CD4-positive, alpha-beta T cell treated with Interleukin-6 at 100 ng/mL for 8 hours (primary cell): Measurements from ENCODE around the gene SLC38A3.

ENCODE experiments used
- DNase-seq: peaks from one replicate; pipeline ENCODE4 v3.0.0-alpha.2; 2020; ENCODE audit warnings: mixed read lengths, low spot score

SLC38A3 gene

GRCh38 chr3:50269460-50269859 lies 64.4 kb downstream of the SLC38A3 start:
- no peak for DNase-seq

GRCh38 chr3:50269977-50270413 lies 64.9 kb downstream of the SLC38A3 start:
- no peak for DNase-seq

- no peak for DNase-seq
These were observed 65.6 kb downstream of the SLC38A3 start for GRCh38 chr3:50270422-50271224.
